ENCODE results near the gene TRAPPC4. TPM values are rescaled to one million over a fixed set of nuclear protein-coding genes. Genes with fewer than 3 reads are reported as not detected.
"Not testable (repeated sequence)": the region's sequence is repeated elsewhere in the genome, so short reads cannot be mapped to it uniquely, and the experiment has no call there.

The TRAPPC4 gene
- polyA plus RNA-seq, 1 of the 3 experiments (the other 2 are of a cell fraction), result 368 TPM

DNA sequence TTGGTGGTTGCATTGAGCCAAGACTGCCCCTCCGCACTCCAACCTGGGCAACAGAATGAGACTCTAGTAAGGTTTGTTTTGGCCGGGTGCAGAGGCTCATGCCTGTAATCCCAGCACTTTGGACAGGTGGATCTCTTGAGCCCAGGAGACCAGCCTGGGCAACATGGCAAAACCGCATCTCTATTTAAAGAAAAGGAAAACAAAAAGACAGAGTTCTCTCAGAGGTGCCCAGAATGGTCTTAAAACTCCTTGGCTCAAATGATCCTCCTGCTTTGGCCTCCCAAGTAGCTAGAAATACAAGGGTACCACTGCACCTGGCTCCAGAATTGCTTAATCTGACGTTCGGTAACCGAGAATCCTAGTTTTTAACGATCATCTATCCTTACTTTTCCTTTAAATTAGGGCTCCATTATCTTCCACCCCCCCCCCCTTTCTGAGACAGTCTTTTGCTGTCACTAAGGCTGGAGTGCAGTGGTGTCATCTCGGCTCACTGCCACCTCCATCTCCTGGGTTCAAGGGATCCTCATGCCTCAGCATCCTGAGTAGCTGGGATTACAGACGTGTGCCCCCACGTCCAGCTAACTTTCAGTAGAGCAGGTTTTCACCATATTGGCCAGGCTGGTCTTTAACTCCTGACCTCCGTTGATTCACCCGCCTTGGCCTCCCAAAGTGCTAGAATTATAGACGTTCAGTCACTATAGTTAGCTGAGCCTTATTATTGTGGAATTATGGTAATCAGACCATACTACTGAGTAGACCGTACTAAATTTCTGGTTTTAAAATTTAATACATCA, 2.2 kb upstream of the TRAPPC4 start:
- H3K4me1 ChIP-seq (ENCODE audit: control insufficient read depth in 1 of 2, insufficient read depth in 2 of 2, low read depth in 1 of 2, low read length in 1 of 2), result peaks cover 18% of the 10 kb centered on the region in 2 experiments; a peak in 3 of 4 replicates
- H3K27ac ChIP-seq (ENCODE audit: low read depth in 2 of 2, low read length in 1 of 2), result peak overlapping the region; percentile 2 to 92; a peak in 2 of 4 replicates
- H3K9ac ChIP-seq, result peak overlapping the region; percentile 95; the same call in 1 of the 2 replicates
- H3F3A ChIP-seq (replicated peaks; ENCODE audit: insufficient read depth), result peaks cover 45% of the 10 kb centered on the region
- peaks cover 16% of the 10 kb centered on the region for H4K20me1 ChIP-seq (ENCODE audit: insufficient read depth)
- no peaks in the 10 kb centered on the region for H3K9me3 ChIP-seq
- DNase-seq, result no peak
- 57% methylated on average over 14 of the region's 14 CpGs for WGBS (ENCODE audit: low lambda C conversion rate)
- peaks cover 49 to 55% of the 10 kb centered on the region in 2 experiments for H3K36me3 ChIP-seq (replicated peaks in 1 of 2; ENCODE audit: control insufficient read depth in 1 of 2, insufficient read depth in 2 of 2, low read length in 1 of 2)
- H3K9me2 ChIP-seq, result no peaks in the 10 kb centered on the region
- peak overlapping the region; percentile 91 for H3K4me2 ChIP-seq
- POLR2A ChIA-PET, result interaction anchor here (0.7 to 1.7 kb wide), 3 partner anchors 9 to 40 kb away, joined by 3 to 6 read pairs (median 3); partner anchors contain the start of gene HYOU1
- TF ChIP-seq POLR2AphosphoS5 (IDR thresholded peaks at IDR 0.05; ENCODE audit: low read depth, low read length) (no peak), RAD21 (IDR thresholded peaks at IDR 0.05; ENCODE audit: low read length) (no peak)
- TF ChIP-seq, protein P1, sequence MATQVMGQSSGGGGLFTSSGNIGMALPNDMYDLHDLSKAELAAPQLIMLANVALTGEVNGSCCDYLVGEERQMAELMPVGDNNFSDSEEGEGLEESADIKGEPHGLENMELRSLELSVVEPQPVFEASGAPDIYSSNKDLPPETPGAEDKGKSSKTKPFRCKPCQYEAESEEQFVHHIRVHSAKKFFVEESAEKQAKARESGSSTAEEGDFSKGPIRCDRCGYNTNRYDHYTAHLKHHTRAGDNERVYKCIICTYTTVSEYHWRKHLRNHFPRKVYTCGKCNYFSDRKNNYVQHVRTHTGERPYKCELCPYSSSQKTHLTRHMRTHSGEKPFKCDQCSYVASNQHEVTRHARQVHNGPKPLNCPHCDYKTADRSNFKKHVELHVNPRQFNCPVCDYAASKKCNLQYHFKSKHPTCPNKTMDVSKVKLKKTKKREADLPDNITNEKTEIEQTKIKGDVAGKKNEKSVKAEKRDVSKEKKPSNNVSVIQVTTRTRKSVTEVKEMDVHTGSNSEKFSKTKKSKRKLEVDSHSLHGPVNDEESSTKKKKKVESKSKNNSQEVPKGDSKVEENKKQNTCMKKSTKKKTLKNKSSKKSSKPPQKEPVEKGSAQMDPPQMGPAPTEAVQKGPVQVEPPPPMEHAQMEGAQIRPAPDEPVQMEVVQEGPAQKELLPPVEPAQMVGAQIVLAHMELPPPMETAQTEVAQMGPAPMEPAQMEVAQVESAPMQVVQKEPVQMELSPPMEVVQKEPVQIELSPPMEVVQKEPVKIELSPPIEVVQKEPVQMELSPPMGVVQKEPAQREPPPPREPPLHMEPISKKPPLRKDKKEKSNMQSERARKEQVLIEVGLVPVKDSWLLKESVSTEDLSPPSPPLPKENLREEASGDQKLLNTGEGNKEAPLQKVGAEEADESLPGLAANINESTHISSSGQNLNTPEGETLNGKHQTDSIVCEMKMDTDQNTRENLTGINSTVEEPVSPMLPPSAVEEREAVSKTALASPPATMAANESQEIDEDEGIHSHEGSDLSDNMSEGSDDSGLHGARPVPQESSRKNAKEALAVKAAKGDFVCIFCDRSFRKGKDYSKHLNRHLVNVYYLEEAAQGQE (IDR thresholded peaks at IDR 0.05; ENCODE audit: low read depth, low read length), result no peak
- TF ChIP-seq, protein P2, sequence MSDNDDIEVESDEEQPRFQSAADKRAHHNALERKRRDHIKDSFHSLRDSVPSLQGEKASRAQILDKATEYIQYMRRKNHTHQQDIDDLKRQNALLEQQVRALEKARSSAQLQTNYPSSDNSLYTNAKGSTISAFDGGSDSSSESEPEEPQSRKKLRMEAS (IDR thresholded peaks at IDR 0.05; ENCODE audit: low read depth), result no peak
- CTCF ChIA-PET, result interaction anchor here (0.9 to 3.9 kb wide), 5 partner anchors 13 to 327 kb away, joined by 3 to 13 read pairs (median 5); partner anchors contain the start of gene CENATAC
- H3K79me2 ChIP-seq (ENCODE audit: insufficient read depth), result peaks cover 73% of the 10 kb centered on the region
- no peak overlapping the region for H2AFZ ChIP-seq (ENCODE audit: low read depth)
- H3K27me3 ChIP-seq (ENCODE audit: insufficient read depth), result no peaks in the 10 kb centered on the region
- peak overlapping the region; percentile 69 to 97 for H3K4me3 ChIP-seq (ENCODE audit: low read depth in 2 of 2, low read length in 1 of 2)

DNA sequence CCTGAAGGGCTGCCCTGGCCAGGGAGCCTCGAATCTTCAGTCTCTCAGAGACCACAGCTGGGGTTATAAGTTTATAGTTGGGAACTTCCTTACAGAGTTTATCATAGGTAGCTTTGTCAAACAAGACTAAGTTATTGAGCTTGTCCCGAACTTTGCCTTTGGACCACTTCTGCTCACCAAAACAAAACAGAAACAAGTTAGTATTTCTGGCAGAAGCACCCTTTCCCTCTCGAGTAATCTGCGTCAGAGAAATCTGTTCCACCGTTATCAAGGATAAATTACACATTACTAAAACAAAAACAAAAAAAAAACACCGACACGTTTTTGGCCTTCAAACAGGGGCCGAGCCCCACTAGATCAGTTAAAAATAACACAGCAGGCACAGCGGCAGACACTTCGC, 1.2 kb upstream of the TRAPPC4 start:
- Histone ChIP-seq H3K9ac (peak overlapping the region; percentile 95), H3K4me1 (ENCODE audit: control insufficient read depth in 1 of 2, insufficient read depth in 2 of 2, low read depth in 1 of 2, low read length in 1 of 2) (peaks cover 15 to 18% of the 10 kb centered on the region in 2 experiments; a peak in 3 of 4 replicates), H3K27ac (ENCODE audit: low read depth in 2 of 2, low read length in 1 of 2) (peak overlapping the region; percentile 92), H3K79me2 (ENCODE audit: insufficient read depth) (peaks cover 83% of the 10 kb centered on the region), H3F3A (replicated peaks; ENCODE audit: insufficient read depth) (peaks cover 43% of the 10 kb centered on the region), H4K20me1 (ENCODE audit: insufficient read depth) (peaks cover 16% of the 10 kb centered on the region), H3K4me3 (ENCODE audit: low read depth in 2 of 2, low read length in 1 of 2) (peak overlapping the region; percentile 69 to 97), H3K36me3 (replicated peaks in 1 of 2; ENCODE audit: control insufficient read depth in 1 of 2, insufficient read depth in 2 of 2, low read length in 1 of 2) (peaks cover 49 to 55% of the 10 kb centered on the region in 2 experiments), H3K4me2 (peak overlapping the region; percentile 91)
- CTCF ChIA-PET, result interaction anchor here (3.9 kb wide), 1 partner anchor 12 kb away, joined by 13 read pairs; no protein-coding TSS in a partner anchor
- H3K9me2 ChIP-seq; H2AFZ ChIP-seq (ENCODE audit: low read depth); H3K27me3 ChIP-seq (ENCODE audit: insufficient read depth); DNase-seq; H3K9me3 ChIP-seq: not testable (repeated sequence)
- POLR2A ChIA-PET, result interaction anchor here (0.7 to 1.3 kb wide), 2 partner anchors 26 to 40 kb away, joined by 3 read pairs; no protein-coding TSS in a partner anchor
- WGBS (ENCODE audit: low lambda C conversion rate), result 1% methylated on average over 10 of the region's 10 CpGs

Data from SK-N-SH (cell line).